K562 (cell line): Measurements from ENCODE around the gene KYAT1. TPM values are rescaled to one million over a fixed set of nuclear protein-coding genes. Genes with fewer than 3 reads are reported as not detected.

Experiments used
- CCAR2 ChIP-seq: fragments of 200-400 bp; formaldehyde crosslinking; IDR thresholded peaks from 2 replicates; pipeline ENCODE4 v1.6.1; 2017; ENCODE audit warnings: mild to moderate bottlenecking, low read depth, low read length
- HBP1 ChIP-seq: fragments of 450-650 bp; formaldehyde crosslinking; IDR thresholded peaks from 2 replicates; pipeline ENCODE4 v1.4.0; 2022; ENCODE audit warnings: missing genetic modification characterization
- HINFP ChIP-seq: fragments of 450-650 bp; conservative IDR thresholded peaks from 2 replicates; pipeline ENCODE4 v1.6.1; 2016; ENCODE audit warnings: missing genetic modification characterization, low read depth, mild to moderate bottlenecking, control low read depth, missing compliant biosample characterization
- NR4A1 ChIP-seq, 2 experiments: fragments of 250-450 bp in 1 of 2; fragments of 450-650 bp in 1 of 2; sonication (Bioruptor Pico) in 1 of 2; IDR thresholded peaks; 2 replicates each; pipeline versions ENCODE4 v1.4.0 to v1.6.1; 2016 to 2020; ENCODE audit warnings: mild to moderate bottlenecking in 2 of 2, missing compliant biosample characterization in 1 of 2, missing genetic modification characterization in 1 of 2, moderate library complexity in 1 of 2
- PCBP2 ChIP-seq: fragments of 200-400 bp; formaldehyde crosslinking; IDR thresholded peaks from 2 replicates; pipeline ENCODE4 v1.6.1; 2018; ENCODE audit warnings: low read length, low read depth, mild to moderate bottlenecking, moderate library complexity; ENCODE audit not compliant: poor library complexity, severe bottlenecking
- RERE ChIP-seq: sonication (generic); formaldehyde crosslinking; IDR thresholded peaks from 2 replicates; pipeline ENCODE4 v1.8.0; 2023; ENCODE audit warnings: missing genetic modification reagents, mild to moderate bottlenecking, borderline replicate concordance
- SMAD2 ChIP-seq: fragments of 150-350 bp; IDR thresholded peaks from 2 replicates; pipeline ENCODE4 v1.6.1; 2014; ENCODE audit warnings: low read depth, mild to moderate bottlenecking, low read length
- ZNF707 ChIP-seq: fragments of 250-450 bp; sonication (Bioruptor Pico); conservative IDR thresholded peaks from 2 replicates; pipeline ENCODE4 v1.8.0; 2022; ENCODE audit warnings: inconsistent platforms, mild to moderate bottlenecking, moderate library complexity
- polyA plus RNA-seq, 8 experiments: library from polyadenylated mRNA; depleted of rRNA in 4 of 8; stranded (reverse) in 5 of 8; unstranded in 3 of 8; fragments of >200 nt; fragmentation: Nextera tagmentation in 2 of 8; fragmentation: Illumina TruSeq in 1 of 8; extraction: Ambion mirVana in 2 of 8; extraction: Trizol in 1 of 8; gene quantifications; 2 replicates each; pipeline versions ENCODE4 v1.2.1 to v1.2.3, GENCODE V29; 2011 to 2014; ENCODE audit warnings: inconsistent platforms in 1 of 8, missing spikeins in 1 of 8
- total RNA-seq, 7 experiments: library from RNA; depleted of rRNA in 6 of 7; stranded (reverse); fragments of >200 nt in 6 of 7; fragmentation: Illumina TruSeq in 2 of 7; extraction: Trizol in 2 of 7; gene quantifications; 2 replicates each; pipeline versions ENCODE4 v1.2.1 to v1.2.3, GENCODE V29; 2011 to 2021; ENCODE audit warnings: low replicate concordance in 1 of 7
- TF ChIP-seq, protein P1 (sequence below): fragments of 250-450 bp; sonication (Bioruptor Pico); IDR thresholded peaks from 2 replicates; pipeline ENCODE4 v1.8.0; 2022; ENCODE audit warnings: moderate library complexity, mild to moderate bottlenecking, inconsistent platforms
- TF ChIP-seq, protein P2 (sequence below): fragments of 450-650 bp; IDR thresholded peaks from 2 replicates; pipeline ENCODE4 v1.6.1; 2016; ENCODE audit warnings: low read depth, mild to moderate bottlenecking, moderate library complexity
- TF ChIP-seq, protein P3 (sequence below): sonication (generic); formaldehyde crosslinking; IDR thresholded peaks from 2 replicates; pipeline ENCODE4 v1.8.0; 2022; ENCODE audit warnings: mild to moderate bottlenecking, missing genetic modification reagents, borderline replicate concordance

The KYAT1 gene
- total and polyA plus RNA-seq, 9 of the 15 experiments (the other 6 are each of a cell fraction or from before 2014, with no cell fraction given), result 6.4 to 16.8 (median 11.1) TPM

DNA sequence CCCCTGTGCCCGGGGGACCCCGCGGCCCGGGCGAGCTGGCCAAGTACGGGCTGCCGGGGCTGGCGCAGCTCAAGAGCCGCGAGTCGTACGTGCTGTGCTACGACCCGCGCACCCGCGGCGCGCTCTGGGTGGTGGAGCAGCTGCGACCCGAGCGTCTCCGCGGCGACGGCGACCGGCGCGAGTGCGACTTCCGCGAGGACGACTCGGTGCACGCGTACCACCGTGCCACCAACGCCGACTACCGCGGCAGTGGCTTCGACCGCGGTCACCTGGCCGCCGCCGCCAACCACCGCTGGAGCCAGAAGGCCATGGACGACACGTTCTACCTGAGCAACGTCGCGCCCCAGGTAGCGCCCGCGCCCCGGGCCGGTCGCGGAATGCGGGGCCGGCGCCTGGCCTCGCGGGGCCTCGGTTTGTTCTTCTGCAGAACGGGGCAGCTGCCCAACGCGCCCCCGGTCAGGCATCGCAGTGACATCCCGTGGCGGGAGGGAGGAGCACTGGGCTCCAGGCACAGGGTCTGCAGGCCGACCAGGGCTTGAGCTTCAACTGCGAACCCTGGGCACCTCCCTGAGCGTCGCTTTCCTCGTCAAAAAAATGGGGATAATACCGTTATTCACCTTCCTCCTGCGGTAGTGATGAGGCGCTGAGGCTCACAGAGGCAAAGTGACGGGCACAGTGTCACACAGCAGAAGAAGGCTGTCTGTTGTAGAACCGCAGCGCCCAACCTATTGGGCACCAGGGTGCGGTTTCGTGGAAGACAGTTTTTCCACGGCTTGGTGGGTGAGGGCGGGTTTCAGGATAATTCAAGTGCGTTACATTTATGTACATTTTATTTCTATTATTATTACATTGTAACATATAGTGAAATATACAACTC lies 62.7 kb downstream of the KYAT1 start (continued):
- TF ChIP-seq, protein P1, sequence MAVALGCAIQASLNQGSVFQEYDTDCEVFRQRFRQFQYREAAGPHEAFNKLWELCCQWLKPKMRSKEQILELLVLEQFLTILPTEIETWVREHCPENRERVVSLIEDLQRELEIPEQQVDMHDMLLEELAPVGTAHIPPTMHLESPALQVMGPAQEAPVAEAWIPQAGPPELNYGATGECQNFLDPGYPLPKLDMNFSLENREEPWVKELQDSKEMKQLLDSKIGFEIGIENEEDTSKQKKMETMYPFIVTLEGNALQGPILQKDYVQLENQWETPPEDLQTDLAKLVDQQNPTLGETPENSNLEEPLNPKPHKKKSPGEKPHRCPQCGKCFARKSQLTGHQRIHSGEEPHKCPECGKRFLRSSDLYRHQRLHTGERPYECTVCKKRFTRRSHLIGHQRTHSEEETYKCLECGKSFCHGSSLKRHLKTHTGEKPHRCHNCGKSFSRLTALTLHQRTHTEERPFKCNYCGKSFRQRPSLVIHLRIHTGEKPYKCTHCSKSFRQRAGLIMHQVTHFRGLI (CRISPR knock-in tag), result no peak
- TF ChIP-seq HBP1 (CRISPR knock-in tag) (0 out of 2 replicates have a peak, but pooled peaks have one; percentile 35), ZNF707 (CRISPR knock-in tag) (no peak), RERE (no peak), HINFP (tag) (no peak), PCBP2 (no peak), CCAR2 (no peak), SMAD2 (no peak), NR4A1 (CRISPR knock-in tag; IDR thresholded peaks at IDR 0.05) (no peak), NR4A1 (tag; IDR thresholded peaks at IDR 0.05) (no peak)
- TF ChIP-seq, protein P2, sequence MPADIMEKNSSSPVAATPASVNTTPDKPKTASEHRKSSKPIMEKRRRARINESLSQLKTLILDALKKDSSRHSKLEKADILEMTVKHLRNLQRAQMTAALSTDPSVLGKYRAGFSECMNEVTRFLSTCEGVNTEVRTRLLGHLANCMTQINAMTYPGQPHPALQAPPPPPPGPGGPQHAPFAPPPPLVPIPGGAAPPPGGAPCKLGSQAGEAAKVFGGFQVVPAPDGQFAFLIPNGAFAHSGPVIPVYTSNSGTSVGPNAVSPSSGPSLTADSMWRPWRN, result no peak
- TF ChIP-seq, protein P3, sequence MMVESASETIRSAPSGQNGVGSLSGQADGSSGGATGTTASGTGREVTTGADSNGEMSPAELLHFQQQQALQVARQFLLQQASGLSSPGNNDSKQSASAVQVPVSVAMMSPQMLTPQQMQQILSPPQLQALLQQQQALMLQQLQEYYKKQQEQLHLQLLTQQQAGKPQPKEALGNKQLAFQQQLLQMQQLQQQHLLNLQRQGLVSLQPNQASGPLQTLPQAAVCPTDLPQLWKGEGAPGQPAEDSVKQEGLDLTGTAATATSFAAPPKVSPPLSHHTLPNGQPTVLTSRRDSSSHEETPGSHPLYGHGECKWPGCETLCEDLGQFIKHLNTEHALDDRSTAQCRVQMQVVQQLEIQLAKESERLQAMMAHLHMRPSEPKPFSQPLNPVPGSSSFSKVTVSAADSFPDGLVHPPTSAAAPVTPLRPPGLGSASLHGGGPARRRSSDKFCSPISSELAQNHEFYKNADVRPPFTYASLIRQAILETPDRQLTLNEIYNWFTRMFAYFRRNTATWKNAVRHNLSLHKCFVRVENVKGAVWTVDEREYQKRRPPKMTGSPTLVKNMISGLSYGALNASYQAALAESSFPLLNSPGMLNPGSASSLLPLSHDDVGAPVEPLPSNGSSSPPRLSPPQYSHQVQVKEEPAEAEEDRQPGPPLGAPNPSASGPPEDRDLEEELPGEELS, result 0 out of 2 replicates have a peak, but pooled peaks have one; percentile 67
